Astrocyte (in vitro differentiated cells and primary cell): Measurements from ENCODE around the gene ZBTB8A. TPM values are rescaled to one million over a fixed set of nuclear protein-coding genes. Genes with fewer than 3 reads are reported as not detected.
"Not testable (repeated sequence)": the region's sequence is repeated elsewhere in the genome, so short reads cannot be mapped to it uniquely, and the experiment has no call there.

Source experiments
- DNase-seq: peaks from one replicate; pipeline ENCODE4 v3.0.0-alpha.2; 2010; ENCODE audit warnings: low read depth
- FAIRE-seq: peaks from 2 replicates; lab custom pipeline; 2011; peaks lifted over from hg19 to GRCh38; lab: Jason Lieb, UNC
- H2AFZ ChIP-seq: 2 replicates; pipeline ENCODE4 v1.6.0; 2012; ENCODE audit warnings: low read depth, low read length, inconsistent platforms
- H3K27ac ChIP-seq: 2 replicates; pipeline ENCODE4 v1.5.1; 2011; ENCODE audit warnings: low read depth, low read length, inconsistent platforms
- H3K27me3 ChIP-seq: 2 replicates; pipeline ENCODE4 v1.6.0; 2011; ENCODE audit warnings: low read length, inconsistent platforms; ENCODE audit not compliant: insufficient read depth
- H3K36me3 ChIP-seq: 2 replicates; pipeline ENCODE4 v1.5.1; 2011; ENCODE audit warnings: low read length, inconsistent platforms; ENCODE audit not compliant: insufficient read depth
- H3K4me1 ChIP-seq: 2 replicates; pipeline ENCODE4 v1.5.1; 2011; ENCODE audit warnings: low read length, inconsistent platforms; ENCODE audit not compliant: insufficient read depth
- H3K4me2 ChIP-seq: 2 replicates; pipeline ENCODE4 v1.6.0; 2012; ENCODE audit warnings: low read length, inconsistent platforms
- H3K4me3 ChIP-seq: 2 replicates; pipeline ENCODE4 v1.5.1; 2011; ENCODE audit warnings: low read depth, mild to moderate bottlenecking, low read length, inconsistent platforms; ENCODE audit not compliant: insufficient read depth
- H3K79me2 ChIP-seq: 2 replicates; pipeline ENCODE4 v1.6.0; 2012; ENCODE audit warnings: mild to moderate bottlenecking, low read length, inconsistent platforms; ENCODE audit not compliant: insufficient read depth
- H3K9ac ChIP-seq: 2 replicates; pipeline ENCODE4 v1.6.0; 2012; ENCODE audit warnings: mild to moderate bottlenecking, low read length, inconsistent platforms
- H3K9me3 ChIP-seq: 2 replicates; pipeline ENCODE4 v1.5.1; 2012; ENCODE audit warnings: low read depth, mild to moderate bottlenecking, low read length, inconsistent platforms; ENCODE audit not compliant: insufficient read depth
- H4K20me1 ChIP-seq: 2 replicates; pipeline ENCODE4 v1.6.0; 2012; ENCODE audit warnings: low read length, inconsistent platforms; ENCODE audit not compliant: insufficient read depth
- H3K27ac Mint-ChIP-seq: one replicate; pipeline ENCODE4 v1.8.0; 2021; ENCODE audit warnings: mild to moderate bottlenecking, mixed read lengths; ENCODE audit not compliant: unreplicated experiment
- H3K27me3 Mint-ChIP-seq: one replicate; pipeline ENCODE4 v1.8.0; 2021; ENCODE audit warnings: low read depth, mixed read lengths; ENCODE audit not compliant: unreplicated experiment
- H3K36me3 Mint-ChIP-seq: one replicate; pipeline ENCODE4 v1.8.0; 2021; ENCODE audit warnings: low read depth, mixed read lengths; ENCODE audit not compliant: unreplicated experiment
- H3K4me1 Mint-ChIP-seq: one replicate; pipeline ENCODE4 v1.8.0; 2021; ENCODE audit warnings: low read depth, mixed read lengths; ENCODE audit not compliant: unreplicated experiment
- H3K4me3 Mint-ChIP-seq: one replicate; pipeline ENCODE4 v1.8.0; 2021; ENCODE audit warnings: mild to moderate bottlenecking, moderate library complexity, mixed read lengths; ENCODE audit not compliant: unreplicated experiment
- H3K9me3 Mint-ChIP-seq: one replicate; pipeline ENCODE4 v1.8.0; 2021; ENCODE audit warnings: mild to moderate bottlenecking, mixed read lengths; ENCODE audit not compliant: unreplicated experiment
- CTCF ChIP-seq: IDR thresholded peaks from 2 replicates; pipeline ENCODE4 v1.5.1; 2011; ENCODE audit warnings: low read depth, mild to moderate bottlenecking, inconsistent platforms, low read length, moderate library complexity; ENCODE audit not compliant: insufficient read depth
- EZH2 ChIP-seq: IDR thresholded peaks from 2 replicates; pipeline ENCODE4 v1.6.1; 2012; ENCODE audit warnings: mild to moderate bottlenecking, low read length, inconsistent platforms; ENCODE audit not compliant: insufficient read depth
- total RNA-seq: library from RNA; stranded (reverse); gene quantifications from 2 replicates; pipeline ENCODE4 v1.2.1, GENCODE V29; 2021

The ZBTB8A gene
- total RNA-seq, 1 donor from 2014 or later: 5.6 TPM

- Mint-ChIP-seq H3K4me1 (peaks cover 8% of the 10 kb centered on the region), H3K27me3 (no peaks in the 10 kb centered on the region), H3K27ac (no peak overlapping the region), H3K9me3 (no peaks in the 10 kb centered on the region), H3K36me3 (peaks cover 10% of the 10 kb centered on the region), H3K4me3 (no peak overlapping the region)
- Histone ChIP-seq H3K27ac (no peak overlapping the region), H4K20me1 (peaks cover 3% of the 10 kb centered on the region), H3K4me3 (no peak overlapping the region), H2AFZ (no peak overlapping the region), H3K9ac (no peak overlapping the region), H3K4me1 (no peaks in the 10 kb centered on the region), H3K4me2 (no peak overlapping the region), H3K36me3 (peaks cover 8% of the 10 kb centered on the region), H3K27me3 (no peaks in the 10 kb centered on the region), H3K9me3 (no peaks in the 10 kb centered on the region), H3K79me2 (peaks cover 3% of the 10 kb centered on the region)
- FAIRE-seq: no peak
- no peak for DNase-seq
- TF ChIP-seq CTCF: no peak
- TF ChIP-seq EZH2: no peak
Observed at GRCh38 chr1:32626176-32626575, 86.9 kb downstream of the ZBTB8A start.

- H3K27ac ChIP-seq: no peak overlapping the region
- FAIRE-seq (no peak), DNase-seq (no peak)
- Mint-ChIP-seq H3K4me3 (no peak overlapping the region), H3K27ac (no peak overlapping the region), H3K36me3 (peaks cover 10% of the 10 kb centered on the region), H3K27me3 (no peaks in the 10 kb centered on the region), H3K9me3 (no peaks in the 10 kb centered on the region), H3K4me1 (peaks cover 8% of the 10 kb centered on the region)
- no peaks in the 10 kb centered on the region for H3K27me3 ChIP-seq
- H3K9me3 ChIP-seq: no peaks in the 10 kb centered on the region
- H4K20me1 ChIP-seq: peaks cover 3% of the 10 kb centered on the region
- H3K9ac ChIP-seq: no peak overlapping the region
- no peaks in the 10 kb centered on the region for H3K4me1 ChIP-seq
- peaks cover 8% of the 10 kb centered on the region for H3K36me3 ChIP-seq
- peaks cover 3% of the 10 kb centered on the region for H3K79me2 ChIP-seq
- H2AFZ ChIP-seq: no peak overlapping the region
- no peak overlapping the region for H3K4me3 ChIP-seq
- TF ChIP-seq EZH2 (no peak), CTCF (no peak)
- H3K4me2 ChIP-seq: no peak overlapping the region
Observed at GRCh38 chr1:32627596-32628162, 88.5 kb downstream of the ZBTB8A start.

- H3K4me1 ChIP-seq, DNase-seq, H2AFZ ChIP-seq, H3K36me3 Mint-ChIP-seq, H3K4me3 Mint-ChIP-seq, H3K27ac ChIP-seq, H3K4me2 ChIP-seq, H3K4me3 ChIP-seq, H3K4me1 Mint-ChIP-seq, FAIRE-seq, H3K79me2 ChIP-seq, H3K27ac Mint-ChIP-seq, H3K9me3 ChIP-seq, H3K27me3 Mint-ChIP-seq, H3K9ac ChIP-seq, H3K9me3 Mint-ChIP-seq, H4K20me1 ChIP-seq, H3K27me3 ChIP-seq: not testable (repeated sequence)
- H3K36me3 ChIP-seq: peaks cover 14% of the 10 kb centered on the region
Observed at GRCh38 chr1:32630173-32630572, 90.9 kb downstream of the ZBTB8A start.
